ENCODE data around the gene HDAC8.
"Not testable (repeated sequence)": the region's sequence is repeated elsewhere in the genome, so short reads cannot be mapped to it uniquely, and the experiment has no call there.

Gene HDAC8

GRCh38 chrX:72559655-72560054, 13.0 kb downstream of the HDAC8 start:
- not testable (repeated sequence) for ATAC-seq; H3K4me3 Mint-ChIP-seq; H3K27ac Mint-ChIP-seq; DNase-seq (ENCODE audit: low spot score in 2 of 2); H3K9me3 Mint-ChIP-seq
- Mint-ChIP-seq H3K4me1 (peaks cover 15% of the 10 kb centered on the region), H3K36me3 (peaks cover 38% of the 10 kb centered on the region)

GRCh38 chrX:72554448-72555140, 18.0 kb downstream of the HDAC8 start:
- DNase-seq (ENCODE audit: low spot score in 2 of 2) (no peak), ATAC-seq (no peak)
- Mint-ChIP-seq H3K27ac (no peak overlapping the region), H3K4me1 (peaks cover 15% of the 10 kb centered on the region), H3K4me3 (no peak overlapping the region), H3K36me3 (peaks cover 13% of the 10 kb centered on the region), H3K9me3 (no peaks in the 10 kb centered on the region)

GRCh38 chrX:72552443-72552842, 20.2 kb downstream of the HDAC8 start:
- not testable (repeated sequence) for H3K27ac Mint-ChIP-seq; ATAC-seq; DNase-seq (ENCODE audit: low spot score in 2 of 2); H3K36me3 Mint-ChIP-seq; H3K4me3 Mint-ChIP-seq; H3K9me3 Mint-ChIP-seq
- peaks cover 14% of the 10 kb centered on the region for H3K4me1 Mint-ChIP-seq

- H3K4me3 Mint-ChIP-seq = no peak overlapping the region
- no peaks in the 10 kb centered on the region for H3K9me3 Mint-ChIP-seq
- no peak overlapping the region for H3K27ac Mint-ChIP-seq
- ATAC-seq (no peak), DNase-seq (ENCODE audit: low spot score in 2 of 2) (no peak)
- peaks cover 5% of the 10 kb centered on the region for H3K36me3 Mint-ChIP-seq
- peaks cover 16% of the 10 kb centered on the region for H3K4me1 Mint-ChIP-seq
Measured at GRCh38 chrX:72545990-72546389, 26.7 kb downstream of the HDAC8 start.

- H3K9me3 Mint-ChIP-seq = no peaks in the 10 kb centered on the region
- no peak overlapping the region for H3K27ac Mint-ChIP-seq
- H3K36me3 Mint-ChIP-seq = peaks cover 11% of the 10 kb centered on the region
- no peak for ATAC-seq
- H3K4me1 Mint-ChIP-seq = peaks cover 8% of the 10 kb centered on the region
- no peak for DNase-seq (ENCODE audit: low spot score in 2 of 2)
- H3K4me3 Mint-ChIP-seq = no peak overlapping the region
Measured at GRCh38 chrX:72540318-72540717, 32.3 kb downstream of the HDAC8 start.

GRCh38 chrX:72539822-72540221, 32.8 kb downstream of the HDAC8 start:
- Mint-ChIP-seq H3K27ac (no peak overlapping the region), H3K36me3 (peaks cover 11% of the 10 kb centered on the region), H3K4me3 (no peak overlapping the region), H3K9me3 (no peaks in the 10 kb centered on the region), H3K4me1 (peaks cover 8% of the 10 kb centered on the region)
- DNase-seq (ENCODE audit: low spot score in 2 of 2) (no peak), ATAC-seq (no peak)

- Mint-ChIP-seq H3K4me3 (no peak overlapping the region), H3K4me1 (peaks cover 8% of the 10 kb centered on the region), H3K9me3 (no peaks in the 10 kb centered on the region), H3K27ac (no peak overlapping the region), H3K36me3 (peaks cover 7% of the 10 kb centered on the region)
- DNase-seq (ENCODE audit: low spot score in 2 of 2) = no peak
- no peak for ATAC-seq
Measured at GRCh38 chrX:72536542-72536941, 36.1 kb downstream of the HDAC8 start.

- no peaks in the 10 kb centered on the region for H3K36me3 Mint-ChIP-seq
Measured at GRCh38 chrX:72532366-72532765, 40.3 kb downstream of the HDAC8 start.

GRCh38 chrX:72526534-72527508, 45.8 kb downstream of the HDAC8 start:
- no peak overlapping the region for H3K4me3 Mint-ChIP-seq
- no peaks in the 10 kb centered on the region for H3K9me3 Mint-ChIP-seq
- H3K36me3 Mint-ChIP-seq = no peaks in the 10 kb centered on the region
- H3K4me1 Mint-ChIP-seq = peaks cover 16% of the 10 kb centered on the region
- ATAC-seq (no peak), DNase-seq (ENCODE audit: low spot score in 2 of 2) (no peak)
- peak overlapping the region; percentile 1 for H3K27ac Mint-ChIP-seq

More at GRCh38 chrX:72532366-72532765, 40.3 kb downstream of the HDAC8 start:
- Mint-ChIP-seq H3K27ac (no peak overlapping the region), H3K4me1 (peaks cover under 1% of the 10 kb centered on the region), H3K4me3 (no peak overlapping the region), H3K9me3 (no peaks in the 10 kb centered on the region)
- DNase-seq (ENCODE audit: low spot score in 2 of 2) = no peak
- no peak for ATAC-seq

- no peak overlapping the region for H3K27ac Mint-ChIP-seq
- DNase-seq (ENCODE audit: low spot score in 2 of 2) (no peak), ATAC-seq (no peak)
- no peaks in the 10 kb centered on the region for H3K4me1 Mint-ChIP-seq
- H3K4me3 Mint-ChIP-seq = no peak overlapping the region
- peaks cover 6% of the 10 kb centered on the region for H3K36me3 Mint-ChIP-seq
- no peaks in the 10 kb centered on the region for H3K9me3 Mint-ChIP-seq
Measured at GRCh38 chrX:72498782-72499181, 73.9 kb downstream of the HDAC8 start.

- ATAC-seq (no peak), DNase-seq (ENCODE audit: low spot score in 2 of 2) (no peak)
- no peak overlapping the region for H3K4me3 Mint-ChIP-seq
- H3K27ac Mint-ChIP-seq = no peak overlapping the region
- H3K36me3 Mint-ChIP-seq = peaks cover 11% of the 10 kb centered on the region
- no peaks in the 10 kb centered on the region for H3K4me1 Mint-ChIP-seq
- no peaks in the 10 kb centered on the region for H3K9me3 Mint-ChIP-seq
Measured at GRCh38 chrX:72495046-72495445, 77.6 kb downstream of the HDAC8 start.

- no peak for ATAC-seq
- Mint-ChIP-seq H3K36me3 (peaks cover 22% of the 10 kb centered on the region), H3K4me3 (no peak overlapping the region), H3K27ac (no peak overlapping the region), H3K4me1 (no peaks in the 10 kb centered on the region), H3K9me3 (no peaks in the 10 kb centered on the region)
- no peak for DNase-seq (ENCODE audit: low spot score in 2 of 2)
Measured at GRCh38 chrX:72492499-72492898, 80.1 kb downstream of the HDAC8 start.

GRCh38 chrX:72490221-72490620, 82.4 kb downstream of the HDAC8 start:
- ATAC-seq = not testable (repeated sequence)
- H3K36me3 Mint-ChIP-seq = peaks cover 30% of the 10 kb centered on the region

GRCh38 chrX:72487661-72488060, 85.0 kb downstream of the HDAC8 start:
- ATAC-seq = no peak

More at GRCh38 chrX:72490221-72490620, 82.4 kb downstream of the HDAC8 start:
- H3K4me3 Mint-ChIP-seq; DNase-seq (ENCODE audit: low spot score in 2 of 2); H3K27ac Mint-ChIP-seq; H3K4me1 Mint-ChIP-seq; H3K9me3 Mint-ChIP-seq: not testable (repeated sequence)

GRCh38 chrX:72479324-72480274, 93.0 kb downstream of the HDAC8 start:
- Mint-ChIP-seq H3K36me3 (peaks cover 7% of the 10 kb centered on the region), H3K4me1 (no peaks in the 10 kb centered on the region), H3K9me3 (no peaks in the 10 kb centered on the region), H3K27ac (no peak overlapping the region), H3K4me3 (no peak overlapping the region)
- DNase-seq (ENCODE audit: low spot score in 2 of 2) (no peak), ATAC-seq (no peak)

More at GRCh38 chrX:72487661-72488060, 85.0 kb downstream of the HDAC8 start:
- Mint-ChIP-seq H3K36me3 (peaks cover 33% of the 10 kb centered on the region), H3K4me3 (no peak overlapping the region), H3K9me3 (no peaks in the 10 kb centered on the region), H3K27ac (no peak overlapping the region), H3K4me1 (no peaks in the 10 kb centered on the region)
- DNase-seq (ENCODE audit: low spot score in 2 of 2) = no peak

Data from stimulated activated effector memory CD8-positive, alpha-beta T cell treated with anti-CD3 and anti-CD28 coated beads, Interleukin-12 subunit alpha, Interleukin-12 subunit beta, amount 100 ng/mL, for 72 hours (primary cell).